GM18873 (cell line): Measurements from ENCODE around the gene RPS6KC1.
"Not testable (repeated sequence)": the region's sequence is repeated elsewhere in the genome, so short reads cannot be mapped to it uniquely, and the experiment has no call there.

Experiments
- ATAC-seq: cut with Tn5 transposase; IDR thresholded peaks from one replicate; pipeline ENCODE4 v1.9.1; 2021; ENCODE audit warnings: mild to moderate bottlenecking, moderate library complexity, moderate number of reproducible peaks; ENCODE audit not compliant: unreplicated experiment, low FRiP score

The RPS6KC1 gene

DNA sequence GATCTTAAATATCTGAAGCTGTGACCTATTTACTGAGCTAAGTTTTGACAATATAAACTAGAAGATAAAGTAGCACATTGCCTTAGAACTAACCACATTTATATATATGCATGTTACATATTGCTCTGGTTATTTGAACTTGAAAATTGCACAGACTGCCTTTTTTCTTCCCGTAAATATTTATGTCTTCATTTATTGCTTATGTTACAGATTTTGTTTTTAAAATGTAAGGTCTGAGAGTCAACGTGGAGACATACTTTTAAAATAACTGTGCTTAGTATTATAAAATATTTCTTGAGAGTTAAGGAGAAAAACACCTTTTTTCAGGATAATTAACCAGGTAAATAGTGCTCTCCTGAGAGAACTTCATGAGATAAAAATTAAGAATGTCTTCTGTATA lies 3.1 kb downstream of the RPS6KC1 start:
- no peak for ATAC-seq

DNA sequence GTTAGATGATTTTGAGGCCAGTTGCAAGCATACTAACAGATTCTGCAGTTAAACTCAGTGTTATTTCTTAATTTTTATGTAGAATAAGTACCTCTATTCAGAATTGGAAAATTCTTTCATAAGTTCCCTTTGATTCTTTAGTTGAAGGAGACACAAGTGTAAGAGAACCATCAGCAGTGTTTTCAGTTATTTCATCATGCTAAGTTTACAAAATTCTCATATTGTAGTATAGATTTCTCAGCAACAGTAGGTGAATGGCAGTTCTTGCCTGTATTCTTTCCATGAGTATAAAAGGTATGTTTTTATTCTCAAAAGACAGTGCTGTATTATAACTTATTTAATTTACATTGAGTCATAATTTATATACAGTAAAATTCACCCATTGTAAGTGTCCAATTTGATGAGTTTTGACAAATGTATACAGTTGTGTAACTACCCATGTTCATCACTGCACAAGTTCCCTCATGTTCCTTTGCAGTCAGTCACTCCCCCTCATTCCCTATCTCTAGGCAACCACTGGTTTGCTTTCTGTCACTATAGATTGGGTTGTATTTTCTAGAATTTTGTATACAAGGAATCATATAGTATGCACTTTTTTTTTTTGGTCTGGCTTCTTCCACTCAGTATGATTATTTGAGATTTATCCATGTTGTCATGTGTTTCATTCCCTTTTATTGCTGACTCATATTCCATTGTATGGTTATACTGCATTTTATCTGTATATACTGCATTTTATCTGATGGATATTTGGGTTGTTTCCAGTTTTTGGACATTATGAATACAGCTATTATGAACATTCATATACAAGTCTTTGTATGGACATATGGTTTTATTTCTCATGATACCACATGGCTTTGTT lies 3.9 kb downstream of the RPS6KC1 start:
- no peak for ATAC-seq

DNA sequence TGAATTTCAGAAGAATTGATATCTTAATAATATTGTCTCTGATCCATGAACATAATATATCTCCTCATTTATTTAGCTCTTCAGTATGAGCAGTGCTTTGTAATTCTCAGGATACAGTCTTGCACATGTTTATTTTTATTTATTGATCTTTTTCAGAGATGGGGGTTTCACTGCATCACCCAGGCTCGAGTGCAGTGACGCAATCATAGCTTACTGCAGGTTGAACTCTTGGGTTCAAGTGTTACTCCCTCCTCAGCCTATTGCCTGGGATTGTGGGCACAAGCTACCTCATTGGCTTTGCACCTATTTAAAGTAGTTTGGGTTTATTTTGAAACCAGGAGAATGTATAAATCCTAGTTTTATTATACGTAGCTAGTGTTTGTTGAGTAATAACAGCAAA lies 4.7 kb downstream of the RPS6KC1 start:
- ATAC-seq: no peak

DNA sequence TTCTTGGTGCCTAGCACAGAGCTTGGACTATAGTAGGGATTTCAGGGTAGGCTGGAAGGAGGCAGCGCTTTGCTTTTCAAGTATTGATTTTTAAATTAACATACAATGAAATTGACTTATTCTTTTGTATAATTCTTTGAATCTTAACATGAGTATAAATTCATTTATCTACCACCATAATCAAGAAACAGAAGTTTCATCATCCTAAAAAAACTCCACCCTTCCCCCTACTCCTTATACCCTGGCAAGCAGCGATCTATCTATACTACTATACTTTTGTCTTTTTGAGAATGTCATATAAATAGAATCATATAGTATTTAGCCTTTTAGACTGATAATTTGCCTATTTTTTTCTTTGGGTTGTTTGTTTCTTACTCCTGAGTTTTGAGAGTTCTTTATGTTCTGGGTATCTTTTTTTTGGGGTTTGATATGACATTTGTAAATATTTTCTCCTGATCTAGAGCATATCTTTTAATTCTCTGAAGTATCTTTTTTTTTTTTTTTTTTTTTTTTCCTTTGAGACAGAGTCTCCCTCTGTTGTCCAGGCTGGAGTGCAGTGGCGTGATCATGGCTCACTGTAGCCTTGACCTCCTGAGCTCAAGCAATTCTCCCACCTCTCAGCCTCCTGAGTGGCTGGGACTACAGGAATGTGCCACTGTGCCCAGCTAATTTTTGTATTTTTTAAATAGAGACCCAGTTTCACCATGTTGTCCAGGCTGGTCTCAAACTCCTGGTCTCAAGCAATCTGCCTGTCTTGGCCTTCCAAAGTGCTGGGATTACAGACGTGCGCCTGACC lies 6.4 kb downstream of the RPS6KC1 start:
- ATAC-seq: no peak

DNA sequence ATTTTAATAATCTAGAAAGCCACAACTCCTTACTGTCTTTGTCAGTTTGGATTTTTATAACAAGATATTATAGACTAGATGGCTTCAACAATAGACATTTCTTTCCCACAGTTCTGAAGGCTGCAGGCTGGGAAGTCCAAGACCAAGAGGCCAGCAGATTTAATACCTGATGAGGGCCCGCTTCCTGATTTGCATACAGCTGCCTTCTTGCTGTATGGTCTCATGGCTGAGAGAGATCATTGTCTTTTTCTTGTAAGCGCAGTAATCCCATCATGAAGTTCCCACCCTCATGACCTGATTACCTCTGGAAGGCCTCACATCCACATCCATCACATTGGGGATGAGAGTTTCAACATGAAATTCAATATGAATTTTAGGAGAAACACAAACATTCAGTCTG lies 9.8 kb downstream of the RPS6KC1 start:
- no peak for ATAC-seq

DNA sequence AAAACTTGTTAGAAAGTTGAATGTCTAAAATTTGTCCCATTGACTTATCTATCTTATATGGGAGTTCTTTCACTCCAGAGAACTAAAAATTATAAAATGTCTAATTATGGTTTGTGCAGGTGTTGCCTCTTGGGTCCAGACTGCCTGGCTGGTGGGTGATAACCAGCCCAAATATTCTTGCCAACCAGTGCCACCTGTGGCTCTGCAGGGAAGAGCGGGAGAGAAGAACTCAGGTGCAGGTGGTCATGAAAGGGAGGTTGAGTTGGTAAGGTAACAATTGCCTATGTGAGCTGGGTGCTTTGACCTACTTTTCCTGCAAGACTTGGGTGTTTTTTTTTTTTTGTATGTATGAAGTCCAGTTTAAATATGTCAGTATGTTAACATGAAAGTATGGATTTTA lies 10.2 kb downstream of the RPS6KC1 start:
- ATAC-seq: no peak

DNA sequence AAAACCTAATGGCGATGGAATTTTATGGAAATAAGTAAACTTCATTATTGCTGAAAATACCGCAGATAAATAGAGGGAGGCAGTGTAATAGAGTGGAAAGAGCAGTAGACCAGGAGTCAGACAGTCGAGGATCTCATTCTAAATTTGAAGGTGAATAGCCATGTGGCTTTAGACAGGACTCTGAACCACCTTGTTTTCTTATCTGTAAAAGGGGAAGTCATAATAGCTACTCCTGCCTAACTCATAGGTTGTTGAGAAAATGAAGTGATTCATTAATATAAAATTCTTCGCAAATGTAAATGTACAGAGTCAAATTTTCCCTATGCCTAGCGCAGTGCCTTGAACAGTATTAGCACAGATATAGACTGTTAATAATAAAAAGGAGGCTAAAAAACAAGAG lies 14.8 kb downstream of the RPS6KC1 start:
- ATAC-seq: no peak

DNA sequence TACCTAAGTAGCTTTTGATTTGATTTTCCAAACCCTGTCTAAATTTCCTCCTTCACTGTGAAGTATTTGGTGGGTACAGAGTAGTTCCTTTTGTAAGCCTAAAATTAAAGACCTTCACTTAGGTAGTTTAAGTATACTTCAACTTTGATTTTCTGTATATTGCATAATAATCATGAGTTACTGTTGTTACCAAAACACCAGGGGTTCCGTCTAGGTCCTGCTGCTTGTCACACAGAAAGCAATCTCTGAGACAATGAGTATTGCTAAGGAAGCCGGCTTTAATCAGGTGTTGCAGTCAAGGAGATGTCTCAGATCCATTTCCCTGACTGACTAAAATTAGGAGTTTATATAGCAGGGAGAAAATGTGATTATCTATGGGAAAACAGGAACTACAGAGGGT lies 15.3 kb downstream of the RPS6KC1 start:
- no peak for ATAC-seq

DNA sequence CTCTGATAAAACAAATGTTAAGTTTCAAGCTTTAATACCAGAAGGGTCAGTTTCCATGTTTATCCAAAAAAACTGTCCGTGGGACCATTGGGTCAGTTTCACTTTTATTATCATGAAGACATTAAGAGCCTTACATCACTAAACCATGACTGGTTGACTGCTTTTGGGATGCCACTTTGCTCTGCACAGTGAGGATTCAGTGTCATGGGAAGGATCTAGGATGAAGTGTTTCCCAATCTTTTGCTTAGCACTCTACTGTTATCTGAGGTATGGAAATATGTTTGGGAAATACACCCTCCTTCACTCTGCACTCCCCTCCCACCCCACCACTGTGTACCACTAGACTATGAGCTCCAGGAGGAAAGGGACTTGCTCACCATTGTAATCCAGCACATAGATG lies 16.3 kb downstream of the RPS6KC1 start:
- ATAC-seq: no peak

DNA sequence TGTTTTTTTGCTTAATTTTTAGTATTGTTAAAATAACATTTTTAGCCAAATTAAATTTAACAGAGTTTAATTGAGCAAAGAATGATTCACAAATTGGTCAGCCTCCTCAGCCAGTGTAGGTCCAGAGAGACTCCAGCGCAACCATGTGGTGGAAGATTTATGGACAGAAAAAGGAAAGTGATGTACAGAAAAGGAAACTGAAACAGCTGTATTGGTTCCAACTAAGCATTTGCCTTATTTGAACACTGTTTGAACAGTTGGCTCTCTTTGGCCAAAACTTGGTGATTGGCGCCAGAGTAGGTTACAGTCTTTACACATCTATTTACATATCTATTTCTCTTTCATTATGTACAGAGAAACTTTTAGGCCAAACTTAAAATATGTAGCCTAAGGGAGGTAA lies 19.4 kb downstream of the RPS6KC1 start:
- peak; percentile 97 for ATAC-seq

DNA sequence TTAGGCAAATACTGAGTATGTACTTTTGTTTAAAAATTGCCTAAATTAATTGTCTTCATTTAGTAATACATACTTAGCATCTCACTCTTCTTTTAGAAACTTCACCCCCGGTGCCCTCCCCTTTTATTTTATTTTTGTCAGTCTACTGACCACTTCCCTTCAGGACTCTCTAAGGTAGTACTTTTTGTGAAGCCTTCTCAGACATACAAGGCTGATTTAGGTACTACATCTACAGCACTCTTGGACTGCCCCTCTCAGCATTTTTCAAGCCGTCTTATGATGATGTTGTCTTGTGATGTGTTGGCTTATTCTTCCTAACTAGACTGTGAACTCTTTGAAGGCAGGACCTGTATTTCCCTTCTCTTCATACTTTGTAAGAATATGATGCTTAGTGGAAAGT lies 24.7 kb downstream of the RPS6KC1 start:
- ATAC-seq: no peak

DNA sequence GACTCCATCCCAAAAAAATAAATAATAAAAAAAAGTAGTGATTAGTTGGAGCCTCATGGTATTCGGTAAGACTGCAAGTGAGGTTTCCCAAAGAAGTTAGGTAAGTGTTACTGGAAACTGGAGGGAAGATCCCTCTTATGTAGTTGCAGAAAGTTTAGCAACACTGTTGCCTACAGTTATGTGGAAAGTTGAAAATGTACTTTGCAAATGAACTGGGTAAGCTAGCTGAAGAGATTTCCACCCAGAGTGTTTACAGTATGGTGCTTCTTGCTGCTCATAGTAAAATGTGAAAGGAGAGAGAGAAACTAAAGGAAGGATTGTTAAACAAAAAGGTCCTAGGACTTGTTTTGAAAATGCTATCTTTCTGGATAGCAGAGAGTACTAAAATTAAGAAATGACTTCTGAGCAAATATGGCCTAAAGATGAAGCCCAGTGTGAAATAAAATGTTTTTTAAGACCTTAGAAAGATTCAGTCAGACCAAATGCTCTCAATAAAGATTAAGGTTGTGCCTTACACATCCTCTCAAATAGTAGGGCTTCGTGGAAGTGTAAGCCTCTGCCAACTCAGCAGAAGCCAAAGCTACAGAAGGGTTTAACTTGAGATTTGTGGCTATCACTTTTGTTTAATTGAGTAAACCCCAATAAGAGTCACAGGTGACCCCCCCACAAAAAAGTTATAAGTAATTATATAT lies 31.5 kb downstream of the RPS6KC1 start:
- no peak for ATAC-seq

DNA sequence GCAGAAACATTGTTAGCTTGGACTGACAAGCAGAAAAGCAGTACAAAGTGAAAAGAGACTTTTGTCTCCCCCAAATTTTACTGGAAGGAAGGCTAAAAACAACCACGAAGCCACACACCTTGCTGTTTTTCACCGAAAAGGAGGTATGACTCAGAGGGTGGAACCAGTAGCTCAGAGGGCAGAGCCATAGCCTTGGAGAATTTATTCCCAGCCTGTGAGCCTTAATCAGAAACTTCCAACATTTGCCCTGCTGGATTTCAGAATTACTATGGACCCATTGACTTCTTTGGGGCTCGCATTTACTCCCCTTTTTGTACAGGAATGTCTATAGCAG lies 32.0 kb downstream of the RPS6KC1 start:
- ATAC-seq: no peak

DNA sequence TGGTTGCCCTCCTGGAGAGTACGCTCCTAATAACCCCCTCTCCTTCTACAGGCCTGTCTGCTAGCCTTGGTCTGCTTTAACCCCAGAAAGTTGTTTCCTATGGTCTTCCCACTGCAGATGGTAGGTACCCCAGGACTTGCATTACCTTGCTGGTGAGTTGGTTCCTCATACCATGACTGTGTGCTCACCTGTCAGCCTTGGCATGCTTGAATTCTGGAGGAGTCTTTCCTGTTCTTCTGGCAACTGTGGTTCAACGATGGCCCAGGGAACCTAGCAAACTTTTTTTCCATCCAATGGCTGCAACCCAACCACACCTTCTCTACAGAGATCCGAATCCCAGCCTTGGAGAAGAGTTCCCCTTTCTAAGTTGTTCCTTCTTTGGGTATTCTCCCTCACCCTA lies 36.9 kb downstream of the RPS6KC1 start:
- no peak for ATAC-seq

DNA sequence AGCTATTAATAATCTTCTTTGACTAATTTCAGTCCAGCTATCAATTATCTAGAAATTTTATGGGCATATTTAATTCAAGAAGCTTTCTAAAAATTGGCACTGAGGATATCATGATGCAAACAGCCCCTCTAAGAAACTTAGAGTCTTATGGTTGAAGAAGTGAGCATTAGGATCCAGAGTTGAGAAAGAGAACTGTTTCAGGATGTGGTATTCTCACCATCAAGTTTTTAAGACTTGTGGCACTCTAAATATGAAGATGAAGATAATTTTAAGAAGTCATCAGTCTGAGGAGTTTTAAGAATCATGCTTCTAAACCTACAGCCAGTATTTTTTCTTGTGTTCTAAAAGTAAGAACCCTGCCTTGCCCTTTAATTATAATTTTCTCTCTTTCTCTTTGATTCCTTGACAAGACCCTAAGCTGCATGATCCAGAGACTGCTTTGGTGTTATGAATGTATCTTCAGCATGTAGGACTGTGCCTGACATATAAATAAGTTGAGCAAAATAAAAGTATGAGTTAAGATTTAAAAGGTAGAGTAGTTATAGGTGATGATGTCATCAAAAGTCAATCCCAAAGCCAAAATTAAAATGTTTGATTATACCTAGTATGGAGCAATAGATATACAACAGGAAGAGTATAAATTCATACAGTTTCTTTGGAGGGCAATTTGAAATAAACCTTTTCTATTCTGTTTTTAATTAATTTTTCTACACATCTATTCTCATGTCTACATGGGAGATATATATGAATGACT lies 39.1 kb downstream of the RPS6KC1 start:
- no peak for ATAC-seq

DNA sequence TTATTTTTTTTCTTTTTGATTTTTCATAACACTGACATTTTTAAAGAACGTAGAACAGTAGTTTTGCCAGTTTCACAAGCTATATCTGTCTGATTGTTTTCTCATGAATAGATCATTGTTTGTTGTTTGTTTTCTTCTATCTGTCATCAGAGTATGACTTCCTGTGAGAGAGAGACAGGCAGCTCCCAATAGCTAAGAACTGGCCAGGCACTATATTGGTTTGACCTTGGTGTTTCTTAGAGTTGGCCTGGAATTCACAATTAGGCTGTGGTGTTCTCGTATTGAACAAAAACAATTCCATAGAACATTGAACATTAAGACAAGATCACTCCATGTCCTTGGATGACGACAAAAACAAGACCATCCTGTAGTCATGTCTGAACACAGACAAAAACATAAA lies 43.4 kb downstream of the RPS6KC1 start:
- ATAC-seq: no peak

DNA sequence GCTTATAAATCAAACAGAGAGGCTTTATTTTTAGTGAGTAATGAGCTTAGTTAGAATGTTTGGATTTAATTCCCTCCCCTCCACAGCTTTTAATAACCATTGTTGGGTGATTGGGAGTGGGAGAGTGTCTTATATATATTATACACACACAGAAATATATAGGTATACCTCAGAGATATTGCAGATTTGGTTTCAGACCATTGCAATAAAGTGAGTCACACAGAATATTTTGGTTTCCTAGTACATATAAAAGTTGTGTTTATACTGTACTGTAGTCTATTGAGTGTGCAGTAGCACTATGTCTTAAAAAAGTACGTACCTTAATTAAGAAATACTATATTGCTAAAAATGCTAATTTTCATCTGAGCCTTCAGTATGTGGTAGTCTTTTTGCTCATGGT lies 44.4 kb downstream of the RPS6KC1 start:
- no peak for ATAC-seq

DNA sequence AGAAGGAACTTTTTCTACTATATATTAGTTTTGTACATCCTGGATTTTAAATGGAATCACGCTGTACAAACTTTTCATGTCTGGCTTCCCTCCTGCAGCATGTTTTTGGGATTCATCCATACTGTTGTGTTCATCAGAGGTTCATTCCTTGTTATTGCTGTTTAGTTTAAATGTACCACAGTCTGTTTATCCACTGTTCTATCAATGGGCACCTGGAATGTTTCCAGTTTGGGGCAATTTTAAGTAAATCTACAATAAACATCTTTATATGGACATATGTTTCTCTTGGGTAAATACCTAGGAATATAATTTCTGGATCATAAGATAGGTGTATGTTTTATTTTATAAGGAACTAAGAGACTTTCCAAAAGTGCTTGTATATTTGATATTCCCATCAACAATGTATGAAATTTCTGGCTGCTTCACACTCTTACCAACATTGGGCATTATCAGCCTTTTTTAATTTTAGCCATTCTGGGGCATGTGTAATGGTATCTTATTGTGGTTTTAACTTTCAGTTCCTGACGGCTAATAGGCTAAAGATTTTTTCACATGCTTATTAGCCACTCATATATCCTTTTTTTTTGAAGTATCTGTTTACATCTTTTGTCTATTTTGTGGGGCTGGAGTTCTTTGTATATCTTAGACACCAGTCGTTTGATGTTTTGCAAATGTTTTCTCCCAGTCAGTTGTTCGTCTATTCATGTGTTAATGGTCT lies 48.8 kb downstream of the RPS6KC1 start:
- ATAC-seq: no peak

DNA sequence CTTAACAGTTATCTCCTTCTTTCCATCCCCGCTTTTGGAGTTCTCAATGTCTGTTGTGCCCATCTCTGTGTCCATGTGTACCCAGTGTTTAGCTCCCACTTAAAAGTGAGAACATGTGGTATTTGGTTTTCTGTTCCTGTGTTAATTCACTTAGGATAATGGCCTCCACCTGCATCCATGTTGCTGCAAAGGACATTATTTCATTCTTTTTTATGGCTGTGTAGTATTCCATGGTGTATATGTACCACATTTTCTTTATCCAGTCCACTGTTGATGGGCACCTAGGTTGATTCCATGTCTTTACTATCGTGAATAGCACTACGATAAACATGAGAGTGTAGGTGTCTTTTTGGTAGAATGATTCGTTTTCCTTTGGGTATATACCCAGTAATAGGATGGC lies 49.5 kb downstream of the RPS6KC1 start:
- not testable (repeated sequence) for ATAC-seq
